Cardiac muscle cell (in vitro differentiated cells and primary cell): ENCODE data around the gene TRAM2. TPM values are rescaled to one million over a fixed set of nuclear protein-coding genes. Genes with fewer than 3 reads are reported as not detected.
A peak's percentile ranks its signal among the peaks of the same experiment; 100 is the strongest.

Experiments
- DNase-seq, 2 donors: peaks; one replicate each; pipeline versions ENCODE4 v3.0.0 to v3.0.0-alpha.2; 2010 to 2017; ENCODE audit warnings: low read depth in 1 of 2, low spot score in 1 of 2
- H3K27ac ChIP-seq: fragments of 200-600 bp; sonication (generic); 2 replicates; pipeline ENCODE4 v1.5.1; 2016
- H3K27me3 ChIP-seq: fragments of 200-600 bp; sonication (generic); 2 replicates; pipeline ENCODE4 v1.6.0; 2016; ENCODE audit warnings: control low read depth
- H3K36me3 ChIP-seq: fragments of 200-600 bp; sonication (generic); 2 replicates; pipeline ENCODE4 v1.5.1; 2016; ENCODE audit warnings: control low read depth
- H3K4me1 ChIP-seq: fragments of 200-600 bp; sonication (generic); 2 replicates; pipeline ENCODE4 v1.8.1; 2017; ENCODE audit warnings: low read depth, mild to moderate bottlenecking, mixed run types
- H3K4me3 ChIP-seq: fragments of 200-600 bp; sonication (generic); 2 replicates; pipeline ENCODE4 v1.5.1; 2016; ENCODE audit warnings: mild to moderate bottlenecking
- H3K9me3 ChIP-seq: fragments of 200-600 bp; sonication (generic); 2 replicates; pipeline ENCODE4 v1.5.1; 2017; ENCODE audit warnings: low read depth, mild to moderate bottlenecking, control low read depth
- CTCF ChIP-seq: IDR thresholded peaks from 2 replicates; pipeline ENCODE4 v1.5.1; 2012; ENCODE audit warnings: low read depth, mild to moderate bottlenecking, low read length
- polyA plus RNA-seq: library from polyadenylated mRNA; unstranded; fragments of >200 nt; fragmentation: Nextera tagmentation; extraction: Ambion mirVana; gene quantifications from 2 replicates; pipeline ENCODE4 v1.2.1, GENCODE V29; 2016
- total RNA-seq: library from RNA; depleted of rRNA; stranded (reverse); fragments of >200 nt; gene quantifications from 2 replicates; pipeline ENCODE4 v1.2.3, GENCODE V29; 2016

TRAM2 gene
- total and polyA plus RNA-seq, 2 experiments from 2014 or later, result 6.6 to 7.7 TPM

- Histone ChIP-seq H3K27me3 (no peaks in the 10 kb centered on the region), H3K27ac (peak overlapping the region; percentile 55), H3K4me3 (no peak overlapping the region), H3K36me3 (no peaks in the 10 kb centered on the region), H3K9me3 (no peaks in the 10 kb centered on the region), H3K4me1 (peaks cover 10% of the 10 kb centered on the region)
- DNase-seq, result peak in 1 of 2 donors; percentile 62
- no peak for TF ChIP-seq CTCF
Measured at GRCh38 chr6:52558266-52559000, 18.4 kb downstream of the TRAM2 start.

GRCh38 chr6:52557389-52558265 lies 19.2 kb downstream of the TRAM2 start:
- no peaks in the 10 kb centered on the region for H3K36me3 ChIP-seq
- no peaks in the 10 kb centered on the region for H3K27me3 ChIP-seq
- peak overlapping the region; percentile 55 for H3K27ac ChIP-seq
- peaks cover 10% of the 10 kb centered on the region for H3K4me1 ChIP-seq
- no peak for TF ChIP-seq CTCF
- no peaks in the 10 kb centered on the region for H3K9me3 ChIP-seq
- H3K4me3 ChIP-seq, result no peak overlapping the region
- DNase-seq, result peak in 1 of 2 donors; percentile 58

GRCh38 chr6:52555518-52556233 lies 21.2 kb downstream of the TRAM2 start:
- H3K36me3 ChIP-seq, result no peaks in the 10 kb centered on the region
- no peak for DNase-seq
- H3K27me3 ChIP-seq, result no peaks in the 10 kb centered on the region
- no peak for TF ChIP-seq CTCF
- no peaks in the 10 kb centered on the region for H3K9me3 ChIP-seq
- H3K4me3 ChIP-seq, result no peak overlapping the region
- peaks cover 25% of the 10 kb centered on the region for H3K4me1 ChIP-seq
- no peak overlapping the region for H3K27ac ChIP-seq

GRCh38 chr6:52554684-52555280 lies 22.1 kb downstream of the TRAM2 start:
- Histone ChIP-seq H3K27ac (no peak overlapping the region), H3K27me3 (no peaks in the 10 kb centered on the region), H3K4me1 (peaks cover 25% of the 10 kb centered on the region), H3K9me3 (no peaks in the 10 kb centered on the region), H3K4me3 (no peak overlapping the region), H3K36me3 (no peaks in the 10 kb centered on the region)
- DNase-seq, result no peak
- TF ChIP-seq CTCF, result no peak

- H3K27ac ChIP-seq, result no peak overlapping the region
- no peaks in the 10 kb centered on the region for H3K27me3 ChIP-seq
- no peak for DNase-seq
- peaks cover 25% of the 10 kb centered on the region for H3K4me1 ChIP-seq
- no peaks in the 10 kb centered on the region for H3K36me3 ChIP-seq
- TF ChIP-seq CTCF, result no peak
- no peaks in the 10 kb centered on the region for H3K9me3 ChIP-seq
- H3K4me3 ChIP-seq, result no peak overlapping the region
Measured at GRCh38 chr6:52553719-52554118, 23.1 kb downstream of the TRAM2 start.
